GM18502 (cell line): Measurements from ENCODE around the gene PRRT2.
A peak's percentile ranks its signal among the peaks of the same experiment; 100 is the strongest.
"Not testable (repeated sequence)": the region's sequence is repeated elsewhere in the genome, so short reads cannot be mapped to it uniquely, and the experiment has no call there.

Source experiments
- ATAC-seq: cut with Tn5 transposase; IDR thresholded peaks from one replicate; pipeline ENCODE4 v1.9.1; 2021; ENCODE audit warnings: mild to moderate bottlenecking; ENCODE audit not compliant: unreplicated experiment, poor library complexity

PRRT2 gene

DNA sequence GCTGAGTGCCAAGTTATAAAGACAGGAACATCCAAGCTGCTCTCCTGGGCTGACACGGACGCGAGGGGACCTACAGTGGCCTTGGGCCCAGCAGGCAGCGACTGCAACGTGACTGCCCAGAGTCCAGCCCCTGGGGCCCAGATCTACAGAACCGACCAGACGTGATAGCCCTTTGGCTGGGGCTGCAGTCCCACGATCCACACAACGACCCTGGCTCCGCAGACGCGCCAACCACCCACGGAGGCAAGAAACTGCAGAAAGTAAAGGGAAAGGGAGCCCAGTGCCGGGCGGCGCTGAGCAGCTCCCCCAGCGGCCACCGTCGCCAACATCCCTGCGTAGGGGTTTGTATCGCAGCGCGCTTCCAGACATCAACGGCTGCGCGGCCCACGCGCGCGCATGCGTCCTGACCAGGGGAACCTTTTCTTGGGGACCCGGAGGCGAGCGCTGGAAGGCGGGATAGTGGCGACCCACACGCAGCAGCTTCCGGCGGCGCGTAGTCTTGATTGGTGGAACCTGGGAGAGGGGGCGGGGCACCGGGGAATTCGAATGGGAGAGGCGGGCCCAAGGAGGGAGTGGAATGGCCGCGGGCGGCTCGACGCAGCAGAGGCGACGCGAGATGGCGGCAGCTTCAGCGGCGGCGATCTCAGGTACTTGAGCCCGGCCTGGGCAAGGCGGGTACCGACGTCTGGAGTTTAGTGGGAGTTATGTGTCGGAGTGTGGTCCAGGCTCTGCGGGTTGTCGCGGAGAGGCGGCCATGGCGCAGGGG lies 21.6 kb upstream of the PRRT2 start, which contains the start of gene KIF22:
TSS of gene KIF22 (plus strand) at position 569 of the 766 bp plus-strand sequence. CDS start at position 578, 9 bp downstream.
- peak; percentile 93 for ATAC-seq

DNA sequence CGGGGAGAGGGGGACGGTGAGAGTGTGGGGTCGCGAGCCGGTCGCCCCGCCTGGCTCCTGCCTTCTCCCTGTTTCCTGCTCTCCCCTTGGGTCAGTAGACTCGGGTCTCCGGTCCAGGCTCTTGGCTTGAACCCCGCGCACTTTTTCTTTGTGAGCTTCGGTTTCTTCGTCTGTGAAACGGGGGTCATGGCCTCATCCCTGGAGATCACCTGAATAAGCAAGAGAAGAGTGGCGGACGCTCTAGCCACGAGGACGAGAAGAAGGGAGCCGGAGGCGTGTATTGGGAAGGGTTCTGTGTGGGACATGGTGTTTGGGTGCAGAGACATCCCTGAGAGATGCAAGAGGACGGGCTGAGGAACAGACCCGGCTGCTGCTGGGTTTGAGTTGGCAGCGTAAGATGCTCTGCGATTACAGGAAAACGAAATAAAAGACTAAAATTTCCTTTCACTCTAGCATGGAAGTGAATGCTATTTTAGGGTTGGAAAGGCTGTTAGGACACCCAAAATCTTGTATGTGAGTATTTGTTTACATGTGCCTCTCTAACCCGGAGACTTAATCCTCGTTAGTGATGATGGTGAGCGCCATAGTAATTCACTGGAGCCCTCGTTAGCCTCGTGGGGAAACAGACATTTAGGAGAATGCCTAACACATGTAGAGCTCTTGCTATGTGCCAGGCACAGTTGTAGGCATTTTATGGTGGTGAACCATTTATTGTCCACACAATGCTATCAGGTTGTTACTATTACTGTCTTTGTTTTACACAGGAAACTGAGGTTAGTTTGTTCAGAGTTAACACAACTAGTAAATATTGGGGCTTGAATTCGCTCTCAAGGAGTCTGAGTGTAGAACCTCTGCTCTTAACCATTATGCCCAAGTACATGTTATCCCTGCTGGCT lies 20.8 kb upstream of the PRRT2 start:
- ATAC-seq: peak; percentile 9

DNA sequence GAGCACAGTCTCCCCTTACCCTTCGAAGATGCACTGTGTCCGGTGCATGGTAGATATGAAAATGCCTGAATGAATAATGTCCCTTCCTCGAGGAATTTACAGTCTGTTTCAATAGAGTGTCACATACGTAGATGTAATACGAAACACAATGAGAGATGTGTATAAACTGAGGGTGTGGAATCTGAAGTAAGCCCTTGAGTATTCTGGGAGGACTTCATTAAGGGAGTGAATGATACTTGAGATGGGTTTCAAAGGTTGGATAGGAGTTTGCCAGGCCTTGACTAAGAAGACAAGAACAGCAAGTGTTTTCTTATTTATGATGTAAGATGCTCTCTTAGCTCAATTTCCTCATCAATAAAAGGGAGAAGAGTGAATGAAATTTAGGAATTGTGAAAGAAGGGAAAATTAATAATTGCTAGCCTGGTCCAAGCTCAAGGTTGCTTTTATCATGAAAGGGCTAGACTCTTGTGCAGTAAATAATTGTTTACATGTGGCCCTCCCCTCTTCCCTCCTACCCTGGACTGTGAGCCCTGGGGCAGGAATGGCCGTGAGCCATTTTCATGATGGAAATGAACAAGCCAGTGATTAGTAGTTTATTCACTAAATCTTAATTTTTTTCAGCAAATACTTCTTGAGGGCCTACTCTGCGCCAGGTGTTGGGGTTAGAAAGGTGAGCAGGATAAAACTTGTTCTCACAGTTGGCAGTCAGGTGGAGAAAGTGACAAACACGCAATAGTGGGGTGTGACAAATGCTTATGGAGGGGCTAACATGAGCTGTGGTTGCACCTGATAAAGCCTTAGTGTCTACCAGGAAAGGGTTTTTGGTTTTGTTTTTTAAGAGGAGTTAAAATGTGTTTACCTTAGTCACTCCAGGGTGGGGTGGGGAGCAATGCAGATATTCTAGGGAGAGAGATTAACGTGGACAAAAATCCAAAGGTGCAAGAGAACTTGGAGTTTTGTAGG lies 19.9 kb upstream of the PRRT2 start:
- no peak for ATAC-seq

- ATAC-seq: not testable (repeated sequence)
Measured at GRCh38 chr16:29793153-29793552, 18.8 kb upstream of the PRRT2 start.

DNA sequence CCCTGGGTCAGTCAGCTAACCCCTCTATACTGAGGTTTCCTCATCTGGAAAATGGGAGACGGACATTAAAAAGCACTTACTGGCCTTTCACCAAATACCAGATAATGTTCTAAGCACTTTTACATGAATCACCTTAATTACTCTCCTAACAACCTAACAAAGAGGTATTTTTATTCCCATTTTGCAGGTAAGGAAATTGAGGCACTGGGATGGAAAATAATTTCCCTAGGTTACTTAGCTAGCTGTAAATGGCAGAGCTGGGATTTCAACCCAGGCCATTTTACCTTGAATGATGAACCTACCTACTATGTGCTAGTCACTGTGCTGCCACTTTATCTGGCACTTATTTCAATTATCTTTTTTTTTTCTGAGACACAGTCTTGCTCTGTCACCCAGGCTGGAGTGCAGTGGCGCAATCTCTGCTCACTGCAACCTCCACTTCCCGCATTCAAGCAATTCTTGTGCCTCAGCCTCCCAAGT lies 17.7 kb upstream of the PRRT2 start:
- no peak for ATAC-seq

DNA sequence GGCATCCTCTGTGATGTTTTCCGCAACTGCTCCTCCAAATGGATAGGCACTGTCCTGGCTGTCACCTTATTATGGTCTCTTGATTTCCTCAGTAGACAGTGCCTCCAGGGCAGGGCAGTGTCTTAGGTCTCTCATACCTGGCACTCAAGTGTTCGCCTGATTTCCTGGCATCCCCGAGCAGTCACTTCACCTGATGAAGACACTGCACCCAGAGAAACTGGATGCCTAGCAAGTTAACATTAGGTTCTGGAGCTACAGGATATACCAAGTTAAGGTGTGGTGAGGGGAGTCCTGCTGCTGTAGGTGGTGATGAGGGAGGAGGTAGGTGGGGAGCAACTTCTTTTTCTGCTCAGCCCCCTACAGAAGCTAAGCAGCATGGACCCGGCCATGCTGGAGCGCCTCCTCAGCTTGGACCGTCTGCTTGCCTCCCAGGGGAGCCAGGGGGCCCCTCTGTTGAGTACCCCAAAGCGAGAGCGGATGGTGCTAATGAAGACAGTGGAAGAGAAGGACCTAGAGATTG lies 9.5 kb upstream of the PRRT2 start:
- no peak for ATAC-seq

GRCh38 chr16:29804020-29804419 lies 8.0 kb upstream of the PRRT2 start:
- ATAC-seq: no peak

DNA sequence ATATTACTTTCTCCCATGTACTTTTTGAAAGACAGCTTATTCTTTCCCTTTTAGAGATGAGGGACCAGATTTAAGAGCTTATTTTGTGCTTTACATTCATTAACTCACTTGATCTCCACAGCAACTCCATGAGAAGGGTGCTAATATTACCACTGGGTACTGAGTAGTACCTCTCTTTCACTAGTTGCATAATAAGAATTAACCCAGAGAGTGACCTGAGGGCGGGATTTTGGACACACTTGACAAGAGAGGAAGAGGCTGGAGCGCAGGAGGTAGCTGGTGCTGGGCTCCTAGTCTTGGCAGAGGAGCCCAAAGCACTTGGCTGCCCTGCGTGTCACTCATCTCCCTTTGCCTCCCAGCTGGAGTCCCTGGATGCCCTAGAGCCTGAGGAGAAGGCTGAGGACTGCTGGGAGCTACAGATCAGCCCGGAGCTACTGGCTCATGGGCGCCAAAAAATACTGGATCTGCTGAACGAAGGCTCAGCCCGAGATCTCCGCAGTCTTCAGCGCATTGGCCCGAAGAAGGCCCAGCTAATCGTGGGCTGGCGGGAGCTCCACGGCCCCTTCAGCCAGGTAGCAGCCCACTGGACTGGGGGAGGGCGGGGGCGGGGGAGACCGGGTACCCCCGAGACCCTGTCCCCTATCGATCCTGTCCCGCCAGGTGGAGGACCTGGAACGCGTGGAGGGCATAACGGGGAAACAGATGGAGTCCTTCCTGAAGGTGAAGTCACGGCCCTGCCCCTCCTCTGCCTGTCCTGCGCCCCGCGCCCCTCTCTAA lies 7.3 kb upstream of the PRRT2 start:
- no peak for ATAC-seq

DNA sequence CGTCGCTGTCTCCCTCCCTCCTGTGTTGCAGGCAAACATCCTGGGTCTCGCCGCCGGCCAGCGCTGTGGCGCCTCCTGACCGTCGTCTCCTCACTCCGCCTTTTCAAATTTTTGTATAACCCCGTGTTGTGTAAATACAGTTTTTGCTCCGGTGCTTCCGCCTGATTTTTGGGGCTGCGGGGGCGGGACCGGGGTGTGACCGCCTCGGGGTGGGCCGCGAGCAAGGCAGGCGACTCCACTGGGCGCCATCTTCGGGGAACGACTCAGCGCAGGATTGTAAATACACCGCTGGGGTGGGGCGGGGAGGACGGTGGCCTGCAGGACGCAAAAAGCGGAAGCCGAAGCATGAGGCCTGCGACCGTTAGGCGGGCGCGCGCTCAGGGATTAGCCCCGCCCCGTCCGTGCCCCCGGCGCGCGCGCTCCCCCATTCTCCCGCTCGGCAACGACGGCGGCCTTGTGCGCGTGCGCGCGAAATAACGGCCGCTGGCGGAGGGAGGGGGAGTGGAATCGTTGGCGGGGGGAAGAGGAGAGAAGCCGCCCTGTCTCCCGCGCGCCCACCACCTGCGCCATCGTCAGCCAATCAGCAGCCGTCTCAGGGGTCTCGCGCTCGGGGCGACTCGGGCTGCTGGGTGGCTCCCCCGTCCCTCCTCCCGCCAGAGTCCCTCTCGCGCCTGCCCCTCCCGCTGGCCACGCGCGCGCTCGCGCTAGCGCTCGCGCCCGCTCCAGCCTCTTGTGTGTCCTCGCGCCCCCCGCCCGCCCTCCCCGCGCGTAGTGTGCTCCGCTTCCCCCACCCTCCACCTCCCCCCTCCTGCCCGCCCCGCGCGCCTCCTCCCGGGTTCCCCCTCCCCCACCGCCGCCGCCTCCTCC lies 6.5 kb upstream of the PRRT2 start:
- ATAC-seq: peak; percentile 54

DNA sequence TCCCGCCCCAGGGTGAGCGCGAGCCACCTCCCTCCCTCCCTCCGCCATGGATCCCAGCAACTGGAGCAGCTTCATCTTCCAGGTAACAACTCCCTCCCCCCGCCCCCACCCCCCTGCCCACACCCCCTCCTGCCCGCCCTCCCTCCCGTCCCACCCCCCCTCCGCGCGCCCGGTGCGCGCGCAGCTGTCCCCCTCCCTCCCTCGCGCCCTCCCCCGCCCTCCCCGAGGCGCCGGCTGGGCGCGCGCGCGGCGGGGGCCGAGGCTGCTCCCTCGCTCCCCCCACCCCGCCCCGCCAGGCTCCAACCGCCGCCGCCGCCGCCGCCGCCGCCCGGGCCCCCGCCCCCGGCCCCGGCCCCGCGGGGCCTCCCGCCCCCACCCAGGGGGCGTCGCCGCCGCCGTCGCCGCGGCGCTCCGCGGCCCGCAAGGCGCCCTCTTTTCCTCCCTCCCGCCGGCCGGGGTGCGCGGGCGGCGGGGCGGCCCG lies 5.9 kb upstream of the PRRT2 start, which contains the start of gene MAZ:
TSS of gene MAZ (plus strand) at position 431 of the 481 bp plus-strand sequence. CDS start 173 bp downstream, outside the sequence.
- no peak for ATAC-seq

DNA sequence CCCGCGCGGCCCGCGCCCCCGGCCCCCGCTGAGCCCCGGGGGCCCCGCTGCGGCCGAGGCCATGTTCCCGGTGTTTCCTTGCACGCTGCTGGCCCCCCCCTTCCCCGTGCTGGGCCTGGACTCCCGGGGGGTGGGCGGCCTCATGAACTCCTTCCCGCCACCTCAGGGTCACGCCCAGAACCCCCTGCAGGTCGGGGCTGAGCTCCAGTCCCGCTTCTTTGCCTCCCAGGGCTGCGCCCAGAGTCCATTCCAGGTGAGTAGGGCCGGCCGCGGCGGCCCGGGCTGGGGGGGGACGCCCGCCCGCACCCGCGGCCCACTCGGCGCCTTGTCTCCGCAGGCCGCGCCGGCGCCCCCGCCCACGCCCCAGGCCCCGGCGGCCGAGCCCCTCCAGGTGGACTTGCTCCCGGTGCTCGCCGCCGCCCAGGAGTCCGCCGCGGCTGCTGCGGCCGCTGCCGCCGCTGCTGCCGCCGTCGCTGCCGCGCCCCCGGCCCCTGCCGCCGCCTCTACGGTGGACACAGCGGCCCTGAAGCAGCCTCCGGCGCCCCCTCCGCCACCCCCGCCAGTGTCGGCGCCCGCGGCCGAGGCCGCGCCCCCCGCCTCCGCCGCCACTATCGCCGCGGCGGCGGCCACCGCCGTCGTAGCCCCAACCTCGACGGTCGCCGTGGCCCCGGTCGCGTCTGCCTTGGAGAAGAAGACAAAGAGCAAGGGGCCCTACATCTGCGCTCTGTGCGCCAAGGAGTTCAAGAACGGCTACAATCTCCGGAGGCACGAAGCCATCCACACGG lies 5.2 kb upstream of the PRRT2 start:
- no peak for ATAC-seq

- peak; percentile 31 for ATAC-seq
Measured at GRCh38 chr16:29807426-29808218, 4.4 kb upstream of the PRRT2 start.

DNA sequence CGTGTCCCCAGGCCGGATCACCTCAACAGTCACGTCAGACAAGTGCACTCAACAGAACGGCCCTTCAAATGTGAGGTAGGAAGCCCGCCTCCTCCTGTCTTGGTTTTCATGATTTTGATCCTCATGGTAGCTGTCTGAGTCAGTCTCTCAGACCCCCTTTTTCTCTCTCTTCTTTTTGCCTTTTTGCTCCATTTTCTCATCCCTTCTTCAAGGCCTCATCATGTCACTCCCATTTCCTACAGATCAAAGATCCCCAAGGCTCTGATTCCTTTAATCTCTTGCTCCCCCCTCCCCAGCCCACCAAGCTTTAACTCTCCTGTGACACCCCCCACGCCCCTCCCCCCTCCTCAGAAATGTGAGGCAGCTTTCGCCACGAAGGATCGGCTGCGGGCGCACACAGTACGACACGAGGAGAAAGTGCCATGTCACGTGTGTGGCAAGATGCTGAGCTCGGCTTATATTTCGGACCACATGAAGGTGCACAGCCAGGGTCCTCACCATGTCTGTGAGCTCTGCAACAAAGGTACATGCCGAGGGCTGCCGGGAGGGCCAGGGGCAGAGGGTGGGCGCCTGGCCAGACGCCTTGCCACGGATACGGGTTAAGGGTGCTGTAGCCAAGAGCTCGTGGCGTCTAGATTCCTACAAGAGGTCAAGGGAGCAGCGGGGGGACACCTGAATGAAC lies 3.6 kb upstream of the PRRT2 start:
- no peak for ATAC-seq

GRCh38 chr16:29809031-29809747 lies 2.8 kb upstream of the PRRT2 start:
- ATAC-seq: no peak
